Caco-2 (cell line): Measurements from ENCODE around the gene LRP5. TPM values are rescaled to one million over a fixed set of nuclear protein-coding genes. Genes with fewer than 3 reads are reported as not detected.

ENCODE experiments used
- BruUV-seq: library from RNA; stranded (reverse); fragments of 400-500 nt; replicated peaks from 2 replicates; lab custom pipeline; 2021; lab: Mats Ljungman, UMichigan
- CTCF ChIA-PET: fragments of 300-600 bp; sonication (Branson Sonifier 250); formaldehyde crosslinking; loops from one replicate; lab custom pipeline; 2022; ENCODE audit warnings: antibody characterized with exemption; lab: Charles Lee
- POLR2A ChIA-PET: fragments of 300-600 bp; sonication (Branson Sonifier 250); formaldehyde crosslinking; loops from one replicate; lab custom pipeline; 2022; ENCODE audit warnings: antibody characterized with exemption; lab: Charles Lee
- DNase-seq, 2 experiments: peaks; one replicate each; pipeline versions ENCODE4 v3.0.0 to v3.0.0-alpha.2; 2020 to 2022
- H3K27me3 ChIP-seq: replicated peaks from 2 replicates; pipeline ENCODE4 v1.6.0; 2011; ENCODE audit warnings: low read length; ENCODE audit not compliant: control insufficient read depth, insufficient read depth
- H3K36me3 ChIP-seq: 2 replicates; pipeline ENCODE4 v1.5.1; 2011; ENCODE audit warnings: low read length; ENCODE audit not compliant: control insufficient read depth, insufficient read depth
- H3K4me1 ChIP-seq: fragments of 250-450 bp; sonication (Bioruptor Pico); 2 replicates; pipeline ENCODE4 v1.5.1; 2020; ENCODE audit warnings: mild to moderate bottlenecking
- H3K4me3 ChIP-seq: 2 replicates; pipeline ENCODE4 v1.5.1; 2011; ENCODE audit warnings: low read depth, mild to moderate bottlenecking, control low read depth, low read length
- H3K9me3 ChIP-seq: fragments of 250-450 bp; sonication (Bioruptor Pico); 2 replicates; pipeline ENCODE4 v1.5.1; 2020; ENCODE audit warnings: mild to moderate bottlenecking, moderate library complexity
- H3K27ac Mint-ChIP-seq: one replicate; pipeline ENCODE4 v1.8.0; 2022; ENCODE audit warnings: mixed read lengths; ENCODE audit not compliant: unreplicated experiment
- H3K27me3 Mint-ChIP-seq: one replicate; pipeline ENCODE4 v1.8.0; 2022; ENCODE audit warnings: mixed read lengths; ENCODE audit not compliant: insufficient read depth, unreplicated experiment
- H3K36me3 Mint-ChIP-seq: one replicate; pipeline ENCODE4 v1.8.0; 2022; ENCODE audit warnings: mild to moderate bottlenecking, mixed read lengths; ENCODE audit not compliant: insufficient read depth, unreplicated experiment
- H3K4me1 Mint-ChIP-seq: one replicate; pipeline ENCODE4 v1.8.0; 2022; ENCODE audit warnings: low read depth, mixed read lengths; ENCODE audit not compliant: unreplicated experiment
- H3K4me3 Mint-ChIP-seq: one replicate; pipeline ENCODE4 v1.8.0; 2022; ENCODE audit warnings: mild to moderate bottlenecking, moderate library complexity, mixed read lengths; ENCODE audit not compliant: unreplicated experiment
- H3K9me3 Mint-ChIP-seq: one replicate; pipeline ENCODE4 v1.8.0; 2022; ENCODE audit warnings: mixed read lengths; ENCODE audit not compliant: unreplicated experiment
- CTCF ChIP-seq, 2 experiments: fragments of 200-600 bp in 1 of 2; IDR thresholded peaks; 1 replicate in 1 of 2; 2 replicates in 1 of 2; pipeline versions ENCODE4 v1.5.1 to v1.8.0; 2011 to 2022; ENCODE audit warnings: antibody characterized with exemption in 1 of 2, control low read depth in 1 of 2, inconsistent platforms in 1 of 2, low read depth in 1 of 2, low read length in 1 of 2, mild to moderate bottlenecking in 1 of 2, moderate library complexity in 1 of 2; ENCODE audit not compliant: insufficient read depth in 1 of 2, severe bottlenecking in 1 of 2, unreplicated experiment in 1 of 2
- intact Hi-C: fragments of 100-400 bp; cut with micrococcal nuclease; formaldehyde crosslinking; loops from one replicate; pipeline ENCODE4 v1.10.0; 2022; ENCODE audit not compliant: unreplicated experiment
- total RNA-seq: library from RNA; stranded (reverse); gene quantifications from 2 replicates; pipeline ENCODE4 v1.2.3, GENCODE V29; 2022

The LRP5 gene
- total RNA-seq, 1 experiment from 2014 or later: 94.3 TPM

GRCh38 chr11:68333173-68333572 is 20.8 kb downstream of the LRP5 start:
- DNase-seq: no peak
- no peak overlapping the region for H3K4me3 Mint-ChIP-seq
- peaks cover 5% of the 10 kb centered on the region; the same call in 1 of the 2 replicates for H3K36me3 ChIP-seq
- peaks cover 36% of the 10 kb centered on the region for H3K36me3 Mint-ChIP-seq
- H3K27ac Mint-ChIP-seq: no peak overlapping the region
- TF ChIP-seq CTCF (IDR thresholded peaks at IDR 0.05; ENCODE audit: insufficient read depth in 1 of 2, low read depth in 1 of 2, low read length in 1 of 2, severe bottlenecking in 1 of 2, unreplicated experiment in 1 of 2): no peak
- CTCF ChIA-PET: interaction anchor here (0.6 to 1.3 kb wide), 2 partner anchors 9 to 189 kb away, joined by 3 to 5 read pairs; no protein-coding TSS in a partner anchor
- H3K4me1 Mint-ChIP-seq: peaks cover 55% of the 10 kb centered on the region
- H3K9me3 Mint-ChIP-seq: no peaks in the 10 kb centered on the region
- POLR2A ChIA-PET: no interaction called here
- H3K27me3 Mint-ChIP-seq: no peaks in the 10 kb centered on the region
- H3K4me3 ChIP-seq: no peak overlapping the region
- intact Hi-C loops: no loop called here
- H3K4me1 ChIP-seq: peaks cover 29% of the 10 kb centered on the region
- no peaks in the 10 kb centered on the region for H3K9me3 ChIP-seq
- BruUV-seq: no TSS peak
- no peaks in the 10 kb centered on the region for H3K27me3 ChIP-seq

- Mint-ChIP-seq H3K4me1 (peaks cover 46% of the 10 kb centered on the region), H3K36me3 (peaks cover 34% of the 10 kb centered on the region), H3K9me3 (no peaks in the 10 kb centered on the region), H3K4me3 (no peak overlapping the region), H3K27me3 (no peaks in the 10 kb centered on the region), H3K27ac (no peak overlapping the region)
- Histone ChIP-seq H3K4me3 (no peak overlapping the region), H3K4me1 (peaks cover 26% of the 10 kb centered on the region), H3K27me3 (no peaks in the 10 kb centered on the region), H3K36me3 (peaks cover 4% of the 10 kb centered on the region; the same call in 1 of the 2 replicates), H3K9me3 (no peaks in the 10 kb centered on the region)
- CTCF ChIA-PET: interaction anchor here (0.7 kb wide), 1 partner anchor 105 kb away, joined by 4 read pairs; no protein-coding TSS in a partner anchor
- no peak for TF ChIP-seq CTCF (IDR thresholded peaks at IDR 0.05; ENCODE audit: insufficient read depth in 1 of 2, low read depth in 1 of 2, low read length in 1 of 2, severe bottlenecking in 1 of 2, unreplicated experiment in 1 of 2)
- BruUV-seq: no TSS peak
- no peak for DNase-seq
- POLR2A ChIA-PET: no interaction called here
- intact Hi-C loops: no loop called here
These were observed 22.5 kb downstream of the LRP5 start for GRCh38 chr11:68334923-68335322.

- H3K27me3 ChIP-seq: no peaks in the 10 kb centered on the region
- no peaks in the 10 kb centered on the region for H3K9me3 Mint-ChIP-seq
- H3K4me3 ChIP-seq: no peak overlapping the region
- no peak overlapping the region for H3K27ac Mint-ChIP-seq
- peaks cover 44% of the 10 kb centered on the region for H3K4me1 Mint-ChIP-seq
- no peak for DNase-seq
- no peaks in the 10 kb centered on the region for H3K9me3 ChIP-seq
- ChIA-PET POLR2A (interaction anchor here (0.5 kb wide), 1 partner anchor 28 kb away, joined by 3 read pairs; no protein-coding TSS in a partner anchor), CTCF (interaction anchor here (0.5 to 1.4 kb wide), 4 partner anchors 17 to 105 kb away, joined by 3 to 8 read pairs (median 4); no protein-coding TSS in a partner anchor)
- TF ChIP-seq CTCF (IDR thresholded peaks at IDR 0.05; ENCODE audit: insufficient read depth in 1 of 2, low read depth in 1 of 2, low read length in 1 of 2, severe bottlenecking in 1 of 2, unreplicated experiment in 1 of 2): no peak
- H3K36me3 Mint-ChIP-seq: peaks cover 26% of the 10 kb centered on the region
- BruUV-seq: no TSS peak
- intact Hi-C loops: no loop called here
- peaks cover 4% of the 10 kb centered on the region; the same call in 1 of the 2 replicates for H3K36me3 ChIP-seq
- H3K27me3 Mint-ChIP-seq: no peaks in the 10 kb centered on the region
- H3K4me1 ChIP-seq: peaks cover 28% of the 10 kb centered on the region
- H3K4me3 Mint-ChIP-seq: no peak overlapping the region
These were observed 23.3 kb downstream of the LRP5 start for GRCh38 chr11:68335683-68336082.
